Osteocyte (in vitro differentiated cells): ENCODE measurements around the gene RPS15. TPM values are rescaled to one million over a fixed set of nuclear protein-coding genes. Genes with fewer than 3 reads are reported as not detected.

ENCODE experiments used
- DNase-seq: peaks from one replicate; pipeline ENCODE4 v3.0.0; 2021; ENCODE audit warnings: mixed read lengths; ENCODE audit not compliant: unreplicated experiment; ENCODE audit errors: extremely low spot score
- H3K27ac Mint-ChIP-seq: one replicate; pipeline ENCODE4 v1.8.0; 2021; ENCODE audit warnings: mild to moderate bottlenecking, mixed read lengths; ENCODE audit not compliant: unreplicated experiment
- H3K27me3 Mint-ChIP-seq: one replicate; pipeline ENCODE4 v1.8.0; 2021; ENCODE audit warnings: mixed read lengths; ENCODE audit not compliant: unreplicated experiment
- H3K36me3 Mint-ChIP-seq: one replicate; pipeline ENCODE4 v1.8.0; 2021; ENCODE audit warnings: mixed read lengths; ENCODE audit not compliant: unreplicated experiment
- H3K4me1 Mint-ChIP-seq: one replicate; pipeline ENCODE4 v1.8.0; 2021; ENCODE audit warnings: mixed read lengths; ENCODE audit not compliant: unreplicated experiment
- H3K4me3 Mint-ChIP-seq: one replicate; pipeline ENCODE4 v1.8.0; 2021; ENCODE audit warnings: mild to moderate bottlenecking, moderate library complexity, mixed read lengths; ENCODE audit not compliant: unreplicated experiment
- H3K9me3 Mint-ChIP-seq: one replicate; pipeline ENCODE4 v1.8.0; 2021; ENCODE audit warnings: mixed read lengths; ENCODE audit not compliant: unreplicated experiment
- total RNA-seq: library from RNA; stranded (reverse); gene quantifications from 2 replicates; pipeline ENCODE4 v1.2.1, GENCODE V29; 2021
- TF ChIP-seq, protein P1 (sequence below): fragments of 200-600 bp; sonication (generic); IDR thresholded peaks from 2 replicates; pipeline ENCODE4 v1.5.0; 2021; ENCODE audit warnings: antibody characterized with exemption, mild to moderate bottlenecking, moderate library complexity

RPS15 gene
- total RNA-seq, 1 donor from 2014 or later = 932 TPM

GRCh38 chr19:1424192-1424955 lies 13.8 kb upstream of the RPS15 start:
- no peak for DNase-seq
- TF ChIP-seq, protein P1, sequence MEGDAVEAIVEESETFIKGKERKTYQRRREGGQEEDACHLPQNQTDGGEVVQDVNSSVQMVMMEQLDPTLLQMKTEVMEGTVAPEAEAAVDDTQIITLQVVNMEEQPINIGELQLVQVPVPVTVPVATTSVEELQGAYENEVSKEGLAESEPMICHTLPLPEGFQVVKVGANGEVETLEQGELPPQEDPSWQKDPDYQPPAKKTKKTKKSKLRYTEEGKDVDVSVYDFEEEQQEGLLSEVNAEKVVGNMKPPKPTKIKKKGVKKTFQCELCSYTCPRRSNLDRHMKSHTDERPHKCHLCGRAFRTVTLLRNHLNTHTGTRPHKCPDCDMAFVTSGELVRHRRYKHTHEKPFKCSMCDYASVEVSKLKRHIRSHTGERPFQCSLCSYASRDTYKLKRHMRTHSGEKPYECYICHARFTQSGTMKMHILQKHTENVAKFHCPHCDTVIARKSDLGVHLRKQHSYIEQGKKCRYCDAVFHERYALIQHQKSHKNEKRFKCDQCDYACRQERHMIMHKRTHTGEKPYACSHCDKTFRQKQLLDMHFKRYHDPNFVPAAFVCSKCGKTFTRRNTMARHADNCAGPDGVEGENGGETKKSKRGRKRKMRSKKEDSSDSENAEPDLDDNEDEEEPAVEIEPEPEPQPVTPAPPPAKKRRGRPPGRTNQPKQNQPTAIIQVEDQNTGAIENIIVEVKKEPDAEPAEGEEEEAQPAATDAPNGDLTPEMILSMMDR = no peak
- Mint-ChIP-seq H3K9me3 (no peaks in the 10 kb centered on the region), H3K36me3 (peaks cover 23% of the 10 kb centered on the region), H3K4me1 (no peaks in the 10 kb centered on the region), H3K27me3 (no peaks in the 10 kb centered on the region), H3K27ac (no peak overlapping the region), H3K4me3 (no peak overlapping the region)

DNA sequence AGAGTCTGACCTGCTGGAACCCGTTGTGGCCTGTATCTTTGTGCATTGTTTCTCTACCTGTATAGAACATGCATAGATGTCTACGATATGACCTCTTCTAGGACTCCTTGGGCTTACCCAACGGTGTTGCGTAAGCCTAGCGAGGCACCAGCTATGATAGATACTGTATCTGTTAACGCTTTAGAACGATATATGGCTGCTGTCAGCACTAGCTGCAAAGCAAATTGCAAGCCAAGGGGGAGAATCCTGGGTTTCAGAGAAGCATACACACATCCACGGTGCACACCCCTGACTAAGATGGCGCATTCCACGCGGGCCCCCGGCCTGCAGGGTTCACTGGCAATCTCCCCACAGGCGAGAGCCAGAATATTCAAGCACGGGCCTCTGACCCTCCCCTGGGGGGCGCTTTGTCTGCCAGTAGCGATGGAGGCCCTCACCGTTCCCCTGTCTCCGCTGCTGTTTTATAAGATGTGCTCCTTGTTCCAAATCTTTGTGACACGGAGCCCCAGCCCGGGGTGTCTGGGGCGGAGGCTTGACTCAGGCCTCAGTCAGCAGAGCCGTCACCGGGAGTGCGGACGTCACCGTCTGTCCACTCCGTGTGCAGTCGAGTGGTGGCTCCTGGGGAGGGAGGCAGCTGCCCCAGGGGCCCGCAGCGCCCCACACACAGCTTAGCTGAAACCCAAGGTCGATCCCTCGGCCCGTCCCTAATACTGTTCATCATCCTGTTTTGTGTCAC lies 12.9 kb upstream of the RPS15 start:
- Mint-ChIP-seq H3K36me3 (peaks cover 22% of the 10 kb centered on the region), H3K9me3 (no peaks in the 10 kb centered on the region), H3K27me3 (no peaks in the 10 kb centered on the region), H3K4me1 (no peaks in the 10 kb centered on the region), H3K27ac (no peak overlapping the region), H3K4me3 (no peak overlapping the region)
- no peak for DNase-seq
- TF ChIP-seq, protein P1 = no peak

DNA sequence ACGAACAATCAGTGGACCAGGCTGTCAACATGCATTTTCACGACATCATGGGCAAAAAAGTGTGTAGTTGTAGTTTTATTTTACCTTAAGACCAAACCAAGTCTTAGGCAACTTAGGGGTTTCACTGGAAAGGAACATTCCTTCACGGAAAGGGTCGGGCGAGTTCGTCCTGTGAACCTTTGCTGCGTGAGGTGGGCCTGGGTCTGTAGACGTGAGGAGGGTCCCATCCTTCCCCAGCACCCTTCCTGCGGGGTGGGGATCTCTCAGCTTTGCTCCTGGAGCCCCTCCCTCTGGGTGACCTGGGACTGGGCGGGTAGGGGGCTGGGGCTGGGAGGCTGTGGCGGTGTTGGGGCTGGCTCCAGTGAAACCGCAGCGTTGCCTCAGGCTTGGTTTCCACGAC lies 12.3 kb upstream of the RPS15 start:
- H3K4me1 Mint-ChIP-seq = no peaks in the 10 kb centered on the region
- no peak overlapping the region for H3K4me3 Mint-ChIP-seq
- no peaks in the 10 kb centered on the region for H3K27me3 Mint-ChIP-seq
- no peak overlapping the region for H3K27ac Mint-ChIP-seq
- DNase-seq = no peak
- no peaks in the 10 kb centered on the region for H3K9me3 Mint-ChIP-seq
- TF ChIP-seq, protein P1 = no peak
- H3K36me3 Mint-ChIP-seq = peaks cover 18% of the 10 kb centered on the region

- Mint-ChIP-seq H3K36me3 (peaks cover 17% of the 10 kb centered on the region), H3K4me1 (no peaks in the 10 kb centered on the region), H3K9me3 (no peaks in the 10 kb centered on the region), H3K4me3 (no peak overlapping the region), H3K27me3 (no peaks in the 10 kb centered on the region), H3K27ac (no peak overlapping the region)
- DNase-seq = no peak
- TF ChIP-seq, protein P1 = no peak
Observed at GRCh38 chr19:1426736-1427135, 11.5 kb upstream of the RPS15 start.

GRCh38 chr19:1427221-1427920 lies 10.8 kb upstream of the RPS15 start:
- no peak overlapping the region for H3K4me3 Mint-ChIP-seq
- H3K36me3 Mint-ChIP-seq = peaks cover 17% of the 10 kb centered on the region
- no peak for DNase-seq
- no peaks in the 10 kb centered on the region for H3K9me3 Mint-ChIP-seq
- no peaks in the 10 kb centered on the region for H3K27me3 Mint-ChIP-seq
- TF ChIP-seq, protein P1 = no peak
- no peak overlapping the region for H3K27ac Mint-ChIP-seq
- no peaks in the 10 kb centered on the region for H3K4me1 Mint-ChIP-seq
